Activated B cell treated with CpG ODN at 0.5 μM for 24 hours (primary cell): Measurements from ENCODE around the gene LAMA4. TPM values are rescaled to one million over a fixed set of nuclear protein-coding genes. Genes with fewer than 3 reads are reported as not detected.

ENCODE experiments used
- ATAC-seq: fragments of 200-7000 bp; cut with Tn5 transposase; one replicate; pipeline ENCODE4 v1.10.0; 2021; ENCODE audit warnings: low read depth, mild to moderate bottlenecking, moderate library complexity
- CTCF ChIA-PET: fragments of 350-600 bp; sonication (Branson Sonifier 250); formaldehyde crosslinking; loops from one replicate; lab custom pipeline; 2021; ENCODE audit warnings: antibody characterized with exemption; lab: Charles Lee
- POLR2A ChIA-PET: fragments of 350-600 bp; sonication (Branson Sonifier 250); formaldehyde crosslinking; loops from one replicate; lab custom pipeline; 2021; ENCODE audit warnings: antibody characterized with exemption; lab: Charles Lee
- DNase-seq: peaks from one replicate; pipeline ENCODE4 v3.0.0; 2022
- H3K27ac Mint-ChIP-seq: one replicate; pipeline ENCODE4 v1.8.0; 2020; ENCODE audit warnings: mixed read lengths
- H3K27me3 Mint-ChIP-seq: one replicate; pipeline ENCODE4 v1.8.0; 2021; ENCODE audit warnings: mixed read lengths
- H3K36me3 Mint-ChIP-seq: one replicate; pipeline ENCODE4 v1.8.0; 2021; ENCODE audit warnings: low read depth, mixed read lengths
- H3K4me1 Mint-ChIP-seq: one replicate; pipeline ENCODE4 v1.8.0; 2021; ENCODE audit warnings: mixed read lengths
- H3K4me3 Mint-ChIP-seq: one replicate; pipeline ENCODE4 v1.8.0; 2020; ENCODE audit warnings: mild to moderate bottlenecking, mixed read lengths
- H3K9me3 Mint-ChIP-seq: one replicate; pipeline ENCODE4 v1.8.0; 2020; ENCODE audit warnings: mixed read lengths
- CTCF ChIP-seq: fragments of 200-600 bp; IDR thresholded peaks from one replicate; pipeline ENCODE4 v1.8.0; 2022; ENCODE audit warnings: antibody characterized with exemption, mild to moderate bottlenecking
- intact Hi-C: fragments of 100-400 bp; cut with micrococcal nuclease; formaldehyde crosslinking; loops from one replicate; pipeline ENCODE4 v1.15.1; 2024
- total RNA-seq: library from RNA; stranded (reverse); gene quantifications from 2 replicates; pipeline ENCODE4 v1.2.3, GENCODE V29; 2022

LAMA4 gene
- total RNA-seq, 1 donor from 2014 or later = not detected

- ChIA-PET CTCF (no interaction called here), POLR2A (no interaction called here)
- no peaks in the 10 kb centered on the region for H3K36me3 Mint-ChIP-seq
- ATAC-seq = no peak
- DNase-seq = no peak
- H3K4me1 Mint-ChIP-seq = no peaks in the 10 kb centered on the region
- no peaks in the 10 kb centered on the region for H3K9me3 Mint-ChIP-seq
- no peak for TF ChIP-seq CTCF
- no peak overlapping the region for H3K4me3 Mint-ChIP-seq
- H3K27ac Mint-ChIP-seq = no peak overlapping the region
- intact Hi-C loops = loop anchor here (5.0 kb wide), 1 partner anchor 60 kb away; no protein-coding TSS in a partner anchor
- peaks cover 11% of the 10 kb centered on the region for H3K27me3 Mint-ChIP-seq
These were observed 27.0 kb downstream of the LAMA4 start for GRCh38 chr6:112227411-112227810.

DNA sequence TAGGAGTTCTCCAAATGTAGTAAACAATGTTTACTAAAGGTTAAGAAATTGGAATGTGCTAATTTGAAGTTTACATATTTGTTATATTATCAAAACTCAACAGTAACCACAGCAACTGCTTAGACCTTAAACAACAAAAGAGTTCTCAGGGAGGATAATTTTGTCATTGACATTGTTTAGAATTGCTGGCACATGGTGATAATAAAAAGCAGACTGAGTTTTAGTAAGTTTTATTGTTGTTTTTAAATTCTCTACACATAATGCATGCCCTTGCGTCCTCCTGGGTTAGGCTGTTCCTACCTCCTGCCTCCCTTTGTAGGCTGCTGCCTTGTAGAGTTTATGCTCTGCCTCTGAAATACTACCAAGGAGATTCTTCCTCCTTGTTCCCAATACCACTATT lies 28.7 kb downstream of the LAMA4 start:
- H3K27me3 Mint-ChIP-seq = peaks cover 13% of the 10 kb centered on the region
- H3K9me3 Mint-ChIP-seq = no peaks in the 10 kb centered on the region
- CTCF ChIA-PET = no interaction called here
- no peak for DNase-seq
- no peak for TF ChIP-seq CTCF
- no peaks in the 10 kb centered on the region for H3K4me1 Mint-ChIP-seq
- no peak overlapping the region for H3K4me3 Mint-ChIP-seq
- no peak for ATAC-seq
- intact Hi-C loops = loop anchor here (5.0 kb wide), 1 partner anchor 62 kb away; no protein-coding TSS in a partner anchor
- POLR2A ChIA-PET = no interaction called here
- no peak overlapping the region for H3K27ac Mint-ChIP-seq
- no peaks in the 10 kb centered on the region for H3K36me3 Mint-ChIP-seq

DNA sequence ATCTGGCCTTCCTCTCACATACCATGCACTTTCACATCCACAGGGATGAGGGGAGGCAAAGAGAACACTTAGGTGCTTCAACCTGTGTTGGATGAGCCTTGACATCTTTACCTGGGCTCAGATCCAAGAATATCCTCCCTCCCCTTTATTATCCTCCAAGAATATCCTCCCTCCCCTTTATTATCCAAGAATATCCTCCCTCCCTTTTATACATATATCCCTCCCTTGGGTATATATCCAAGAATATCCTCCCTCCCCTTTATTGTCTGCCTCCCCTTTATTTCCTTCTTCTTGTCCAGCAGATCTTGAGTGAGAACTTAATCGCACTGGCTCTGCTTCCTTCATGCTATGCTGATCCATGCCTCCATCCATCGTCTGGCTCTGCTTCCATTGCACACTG lies 30.3 kb downstream of the LAMA4 start:
- no peak for TF ChIP-seq CTCF
- ChIA-PET CTCF (no interaction called here), POLR2A (no interaction called here)
- DNase-seq (no peak), ATAC-seq (no peak)
- Mint-ChIP-seq H3K4me1 (no peaks in the 10 kb centered on the region), H3K9me3 (no peaks in the 10 kb centered on the region), H3K27ac (no peak overlapping the region), H3K36me3 (no peaks in the 10 kb centered on the region), H3K27me3 (peaks cover 13% of the 10 kb centered on the region), H3K4me3 (no peak overlapping the region)
- intact Hi-C loops = no loop called here

DNA sequence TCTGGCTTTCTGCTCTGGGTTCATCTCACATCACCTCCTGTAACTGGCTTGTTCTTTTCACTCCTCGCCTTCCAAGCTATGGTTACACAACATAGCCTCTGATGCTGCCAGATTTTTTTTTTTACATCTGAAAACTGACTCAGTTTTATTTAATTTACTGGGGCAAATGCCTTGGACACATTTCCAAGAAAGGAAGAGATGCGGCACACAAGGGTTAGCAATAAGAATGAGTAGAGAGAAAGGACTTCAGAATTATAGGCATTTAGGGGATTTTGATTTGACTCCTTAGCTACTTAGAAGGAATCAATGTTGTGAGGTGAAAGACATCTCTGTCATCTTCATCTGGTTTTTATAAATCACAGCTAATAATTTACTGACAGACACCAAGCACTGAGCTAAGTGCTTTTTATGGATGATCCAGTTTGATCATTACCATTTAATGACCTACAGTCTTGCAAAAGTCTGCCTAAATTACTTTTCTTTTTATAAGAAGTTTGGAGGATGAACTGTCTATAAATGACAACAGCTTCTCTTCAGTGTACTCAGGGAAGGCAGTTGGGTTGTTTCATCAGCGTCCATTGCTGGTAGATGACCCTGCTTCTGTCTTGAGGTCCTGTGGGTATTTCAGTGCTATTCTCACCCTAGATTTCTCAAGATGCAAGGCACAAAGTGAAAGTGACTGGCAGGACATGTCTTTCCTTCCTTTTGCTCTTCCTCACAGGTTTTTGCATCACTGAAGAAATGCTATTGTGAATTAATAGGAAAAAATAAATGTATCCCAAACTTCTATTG lies 31.1 kb downstream of the LAMA4 start:
- no peak for TF ChIP-seq CTCF
- intact Hi-C loops = no loop called here
- Mint-ChIP-seq H3K27ac (no peak overlapping the region), H3K4me1 (no peaks in the 10 kb centered on the region), H3K9me3 (no peaks in the 10 kb centered on the region), H3K36me3 (no peaks in the 10 kb centered on the region), H3K27me3 (peaks cover 13% of the 10 kb centered on the region), H3K4me3 (no peak overlapping the region)
- ATAC-seq (no peak), DNase-seq (no peak)
- ChIA-PET CTCF (no interaction called here), POLR2A (no interaction called here)

- no peak for TF ChIP-seq CTCF
- CTCF ChIA-PET = no interaction called here
- intact Hi-C loops = no loop called here
- Mint-ChIP-seq H3K27me3 (peaks cover 16% of the 10 kb centered on the region), H3K36me3 (no peaks in the 10 kb centered on the region), H3K9me3 (no peaks in the 10 kb centered on the region), H3K4me1 (no peaks in the 10 kb centered on the region), H3K27ac (no peak overlapping the region), H3K4me3 (no peak overlapping the region)
- POLR2A ChIA-PET = no interaction called here
- ATAC-seq (no peak), DNase-seq (no peak)
These were observed 32.1 kb downstream of the LAMA4 start for GRCh38 chr6:112221981-112222852.
